ENCODE results near the gene FYN.

DNA sequence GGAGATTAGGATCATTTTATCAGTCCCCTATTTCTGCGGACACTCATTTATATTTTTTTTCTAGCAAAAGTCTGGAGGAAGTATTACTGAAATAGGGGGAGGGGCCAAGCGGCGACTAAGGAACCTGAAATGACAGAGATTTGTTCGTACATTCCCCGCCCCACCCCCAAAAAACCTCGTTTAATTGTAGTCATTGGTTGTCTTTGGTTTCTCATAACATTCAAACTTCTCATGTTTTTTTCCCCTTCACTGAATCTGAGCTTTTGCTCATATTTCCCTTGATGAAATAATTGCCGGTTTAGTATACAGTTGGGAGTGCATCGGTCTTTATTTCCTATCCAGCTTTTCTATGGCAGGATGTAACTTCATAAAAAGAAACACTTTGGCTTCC lies 768 bp upstream of the FYN start:
- TF ChIP-seq CHD2 (IDR thresholded peaks at IDR 0.05; ENCODE audit: low read length) (no peak), SP1 (IDR thresholded peaks at IDR 0.05; ENCODE audit: low read depth, low read length) (no peak), ZNF274 (IDR thresholded peaks at IDR 0.05; ENCODE audit: borderline replicate concordance, extremely low read depth, low read length) (no peak)
